SK-N-SH (cell line): Measurements from ENCODE around the gene CTBP2.

Source experiments
- CTCF ChIP-seq: fragments of 200-600 bp; sonication (generic); IDR thresholded peaks from 2 replicates; pipeline ENCODE4 v1.6.1; 2017; ENCODE audit warnings: antibody characterized with exemption, mild to moderate bottlenecking, moderate library complexity
- EZH2phosphoT487 ChIP-seq: fragments of 200-600 bp; sonication (generic); IDR thresholded peaks from 2 replicates; pipeline ENCODE4 v1.6.1; 2017; ENCODE audit warnings: low read depth, mixed run types, mild to moderate bottlenecking, antibody characterized with exemption, moderate library complexity, borderline replicate concordance
- MEF2A ChIP-seq: IDR thresholded peaks from 2 replicates; pipeline ENCODE4 v1.4.0; 2012; ENCODE audit warnings: low read depth, borderline replicate concordance
- SIN3A ChIP-seq: IDR thresholded peaks from 2 replicates; pipeline ENCODE4 v1.6.1; 2012; ENCODE audit warnings: low read depth, mild to moderate bottlenecking, low read length, moderate library complexity, borderline replicate concordance
- TAF1 ChIP-seq: IDR thresholded peaks from 2 replicates; pipeline ENCODE4 v1.6.1; 2012; ENCODE audit warnings: low read depth, mild to moderate bottlenecking, low read length, moderate library complexity, borderline replicate concordance
- YY1 ChIP-seq: IDR thresholded peaks from 2 replicates; pipeline ENCODE4 v1.4.0; 2012; ENCODE audit warnings: low read depth, mild to moderate bottlenecking

- TF ChIP-seq SIN3A: no peak
- no peak for TF ChIP-seq MEF2A
- no peak for TF ChIP-seq EZH2phosphoT487
- TF ChIP-seq TAF1: no peak
- no peak for TF ChIP-seq CTCF
- no peak for TF ChIP-seq YY1
Measured at GRCh38 chr10:125130916-125131315, 29.4 kb downstream of the CTBP2 start.
